SK-N-SH (cell line): ENCODE measurements around the gene ADAMTS17. TPM values are rescaled to one million over a fixed set of nuclear protein-coding genes. Genes with fewer than 3 reads are reported as not detected.

ENCODE experiments used
- CTCF ChIA-PET: fragments of 300-600, 350-600 bp; formaldehyde crosslinking; extraction: SDS; loops from one replicate; lab custom pipeline; 2021; lab: Yijun Ruan, JAX
- POLR2A ChIA-PET: fragments of 350-600 bp; sonication (Branson Sonifier 250); formaldehyde crosslinking; extraction: SDS; loops from one replicate; lab custom pipeline; 2020; ENCODE audit warnings: antibody characterized with exemption, inconsistent platforms; lab: Yijun Ruan, JAX
- DNase-seq: peaks from one replicate; pipeline ENCODE4 v3.0.0; 2012
- H2AFZ ChIP-seq: fragments of 200-600 bp; sonication (generic); 2 replicates; pipeline ENCODE4 v1.8.1; 2016; ENCODE audit warnings: antibody characterized with exemption, mild to moderate bottlenecking, low read depth
- H3F3A ChIP-seq: fragments of 200-600 bp; sonication (generic); replicated peaks from 2 replicates; pipeline ENCODE3; 2016; ENCODE audit warnings: antibody characterized with exemption, mild to moderate bottlenecking; ENCODE audit not compliant: insufficient read depth
- H3K27ac ChIP-seq, 2 experiments: fragments of 200-500 bp in 1 of 2; fragments of 200-600 bp in 1 of 2; sonication (Bioruptor generic) in 1 of 2; sonication (generic), shearing (Covaris generic) in 1 of 2; 2 replicates each; pipeline versions ENCODE4 v1.5.1 to v1.6.1; 2014 to 2016; ENCODE audit warnings: low read depth in 2 of 2, inconsistent platforms in 1 of 2, low read length in 1 of 2, mild to moderate bottlenecking in 1 of 2, mixed read lengths in 1 of 2
- H3K27me3 ChIP-seq: fragments of 200-600 bp; sonication (generic), shearing (Covaris generic); 2 replicates; pipeline ENCODE4 v1.6.1; 2016; ENCODE audit warnings: mixed run types; ENCODE audit not compliant: insufficient read depth
- H3K36me3 ChIP-seq, 2 experiments: fragments of 200-500 bp in 1 of 2; fragments of 200-600 bp in 1 of 2; sonication (Bioruptor generic) in 1 of 2; sonication (generic) in 1 of 2; replicated peaks in 1 of 2; 2 replicates each; pipeline versions ENCODE3 to v1.5.1; 2014 to 2016; ENCODE audit warnings: low read length in 1 of 2, mild to moderate bottlenecking in 1 of 2; ENCODE audit not compliant: insufficient read depth in 2 of 2, control insufficient read depth in 1 of 2
- H3K4me1 ChIP-seq, 2 experiments: fragments of 200-500 bp in 1 of 2; fragments of 200-600 bp in 1 of 2; sonication (Bioruptor generic) in 1 of 2; sonication (generic), shearing (Covaris generic) in 1 of 2; 2 replicates each; pipeline versions ENCODE4 v1.5.1 to v1.6.1; 2014 to 2016; ENCODE audit warnings: low read depth in 1 of 2, low read length in 1 of 2, mixed run types in 1 of 2; ENCODE audit not compliant: insufficient read depth in 2 of 2, control insufficient read depth in 1 of 2
- H3K4me2 ChIP-seq: fragments of 200-600 bp; sonication (generic), shearing (Covaris generic); 2 replicates; pipeline ENCODE4 v1.6.1; 2017; ENCODE audit warnings: mixed run types
- H3K4me3 ChIP-seq, 2 experiments: fragments of 200-500 bp in 1 of 2; fragments of 200-600 bp in 1 of 2; sonication (Bioruptor generic) in 1 of 2; sonication (generic), shearing (Covaris generic) in 1 of 2; 2 replicates each; pipeline versions ENCODE4 v1.5.1 to v1.8.1; 2014 to 2016; ENCODE audit warnings: low read depth in 2 of 2, inconsistent platforms in 1 of 2, low read length in 1 of 2, mild to moderate bottlenecking in 1 of 2, mixed read lengths in 1 of 2, moderate library complexity in 1 of 2
- H3K79me2 ChIP-seq: fragments of 200-600 bp; sonication (generic); 2 replicates; pipeline ENCODE4 v1.8.1; 2017; ENCODE audit warnings: mild to moderate bottlenecking; ENCODE audit not compliant: insufficient read depth
- H3K9ac ChIP-seq: fragments of 200-600 bp; sonication (generic); 2 replicates; pipeline ENCODE4 v1.6.1; 2017; ENCODE audit warnings: mixed run types
- H3K9me2 ChIP-seq: fragments of 200-600 bp; sonication (generic); 2 replicates; pipeline ENCODE4 v1.6.1; 2017; ENCODE audit warnings: mixed run types
- H3K9me3 ChIP-seq: fragments of 200-600 bp; sonication (generic); 2 replicates; pipeline ENCODE4 v1.6.1; 2017; ENCODE audit warnings: mixed run types, mild to moderate bottlenecking, moderate library complexity
- H4K20me1 ChIP-seq: fragments of 200-600 bp; sonication (generic); 2 replicates; pipeline ENCODE4 v1.6.1; 2017; ENCODE audit warnings: mild to moderate bottlenecking, mixed run types; ENCODE audit not compliant: insufficient read depth
- ELF1 ChIP-seq: IDR thresholded peaks from 2 replicates; pipeline ENCODE4 v1.4.0; 2012
- GABPA ChIP-seq: IDR thresholded peaks from 2 replicates; pipeline ENCODE4 v1.4.0; 2012; ENCODE audit warnings: low read depth, mild to moderate bottlenecking
- JUND ChIP-seq: IDR thresholded peaks from 2 replicates; pipeline ENCODE4 v1.4.0; 2012
- MEF2A ChIP-seq: IDR thresholded peaks from 2 replicates; pipeline ENCODE4 v1.4.0; 2012; ENCODE audit warnings: low read depth, borderline replicate concordance
- NFIC ChIP-seq: IDR thresholded peaks from 2 replicates; pipeline ENCODE4 v1.4.0; 2012; ENCODE audit warnings: borderline replicate concordance
- NRF1 ChIP-seq: IDR thresholded peaks from 2 replicates; pipeline ENCODE4 v1.6.1; 2012; ENCODE audit warnings: low read depth, mild to moderate bottlenecking, low read length
- PBX3 ChIP-seq: IDR thresholded peaks from 2 replicates; pipeline ENCODE4; 2012
- RFX5 ChIP-seq: IDR thresholded peaks from 2 replicates; pipeline ENCODE4 v1.6.1; 2012; ENCODE audit warnings: mild to moderate bottlenecking, improper control_type of control experiment, low read length
- RXRA ChIP-seq: IDR thresholded peaks from 2 replicates; pipeline ENCODE4 v1.4.0; 2012; ENCODE audit warnings: low read depth, mild to moderate bottlenecking, borderline replicate concordance
- SIN3A ChIP-seq: IDR thresholded peaks from 2 replicates; pipeline ENCODE4 v1.6.1; 2012; ENCODE audit warnings: low read depth, mild to moderate bottlenecking, low read length, moderate library complexity, borderline replicate concordance
- SMC3 ChIP-seq: IDR thresholded peaks from 2 replicates; pipeline ENCODE4 v1.6.1; 2012; ENCODE audit warnings: low read depth, low read length, improper control_type of control experiment
- TAF1 ChIP-seq: IDR thresholded peaks from 2 replicates; pipeline ENCODE4 v1.6.1; 2012; ENCODE audit warnings: low read depth, mild to moderate bottlenecking, low read length, moderate library complexity, borderline replicate concordance
- TCF12 ChIP-seq: IDR thresholded peaks from 2 replicates; pipeline ENCODE4 v1.4.0; 2012
- TEAD4 ChIP-seq: IDR thresholded peaks from 2 replicates; pipeline ENCODE4 v1.4.0; 2012; ENCODE audit warnings: mild to moderate bottlenecking, borderline replicate concordance; ENCODE audit not compliant: insufficient read depth
- YY1 ChIP-seq: IDR thresholded peaks from 2 replicates; pipeline ENCODE4 v1.4.0; 2012; ENCODE audit warnings: low read depth, mild to moderate bottlenecking
- WGBS: methylation state at CpG from one replicate; pipeline ENCODE4 v1.1.6; 2017; ENCODE audit warnings: low lambda C conversion rate; 5-methylcytosine and 5-hydroxymethylcytosine counted together
- polyA plus RNA-seq, 3 experiments: library from polyadenylated mRNA; depleted of rRNA; stranded (reverse); fragments of >200 nt; gene quantifications; 2 replicates each; pipeline ENCODE4 v1.2.3, GENCODE V29; 2012
- TF ChIP-seq, protein P1 (sequence below): IDR thresholded peaks from 2 replicates; pipeline ENCODE4 v1.4.0; 2012; ENCODE audit warnings: low read depth
- TF ChIP-seq, protein P2 (sequence below): IDR thresholded peaks from 2 replicates; pipeline ENCODE4 v1.4.0; 2012; ENCODE audit warnings: low read depth, borderline replicate concordance
- TF ChIP-seq, protein P3 (sequence below): fragments of 200-600 bp; sonication (generic); IDR thresholded peaks from 2 replicates; pipeline ENCODE4 v1.6.1; 2017; ENCODE audit warnings: antibody characterized with exemption, mild to moderate bottlenecking, moderate library complexity

ADAMTS17 gene
- polyA plus RNA-seq, 1 of the 3 experiments (the other 2 are of a cell fraction) = not detected

GRCh38 chr15:99954361-99955180 lies 387.2 kb downstream of the ADAMTS17 start:
- H3K4me1 ChIP-seq = peaks cover 0 to 3% of the 10 kb centered on the region in 2 experiments; a peak in 1 of 4 replicates
- TF ChIP-seq PBX3 = no peak
- TF ChIP-seq RXRA = no peak
- no peak for TF ChIP-seq RFX5
- TF ChIP-seq, protein P1, sequence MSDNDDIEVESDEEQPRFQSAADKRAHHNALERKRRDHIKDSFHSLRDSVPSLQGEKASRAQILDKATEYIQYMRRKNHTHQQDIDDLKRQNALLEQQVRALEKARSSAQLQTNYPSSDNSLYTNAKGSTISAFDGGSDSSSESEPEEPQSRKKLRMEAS = no peak
- no peaks in the 10 kb centered on the region for H3K36me3 ChIP-seq
- no peaks in the 10 kb centered on the region for H3K9me3 ChIP-seq
- no peak overlapping the region for H3K9ac ChIP-seq
- H3K9me2 ChIP-seq = no peaks in the 10 kb centered on the region
- H4K20me1 ChIP-seq = no peaks in the 10 kb centered on the region
- H3K27me3 ChIP-seq = no peaks in the 10 kb centered on the region
- DNase-seq = no peak
- H3F3A ChIP-seq = no peaks in the 10 kb centered on the region
- WGBS = 29% methylated on average over 11 of the region's 11 CpGs
- POLR2A ChIA-PET = interaction anchor here (0.6 kb wide), 1 partner anchor 14 kb away, joined by 3 read pairs; no protein-coding TSS in a partner anchor
- H3K4me2 ChIP-seq = no peak overlapping the region
- no peak overlapping the region for H3K27ac ChIP-seq
- H2AFZ ChIP-seq = no peak overlapping the region
- no peaks in the 10 kb centered on the region for H3K79me2 ChIP-seq
- no peak overlapping the region for H3K4me3 ChIP-seq
- CTCF ChIA-PET = interaction anchor here (1.3 to 1.9 kb wide), 2 partner anchors 382 to 384 kb away, joined by 4 to 8 read pairs; no protein-coding TSS in a partner anchor

GRCh38 chr15:99953886-99954285 lies 387.9 kb downstream of the ADAMTS17 start:
- Histone ChIP-seq H3F3A (no peaks in the 10 kb centered on the region), H3K9me2 (no peaks in the 10 kb centered on the region), H3K4me2 (no peak overlapping the region), H3K27me3 (no peaks in the 10 kb centered on the region), H4K20me1 (no peaks in the 10 kb centered on the region), H3K36me3 (no peaks in the 10 kb centered on the region), H3K4me1 (peaks cover 0 to 3% of the 10 kb centered on the region in 2 experiments; a peak in 1 of 4 replicates), H3K9ac (no peak overlapping the region), H3K79me2 (no peaks in the 10 kb centered on the region), H2AFZ (no peak overlapping the region), H3K27ac (no peak overlapping the region), H3K9me3 (no peaks in the 10 kb centered on the region), H3K4me3 (no peak overlapping the region)
- CTCF ChIA-PET = interaction anchor here (1.3 to 1.9 kb wide), 3 partner anchors 25 to 385 kb away, joined by 3 to 8 read pairs (median 4); no protein-coding TSS in a partner anchor
- DNase-seq = no peak
- POLR2A ChIA-PET = interaction anchor here (0.6 kb wide), 1 partner anchor 14 kb away, joined by 3 read pairs; no protein-coding TSS in a partner anchor
- WGBS = 22% methylated on average over 7 of the region's 7 CpGs
- no peak for TF ChIP-seq NRF1
- TF ChIP-seq TEAD4 = no peak
- TF ChIP-seq YY1 = no peak
- TF ChIP-seq RXRA = no peak
- TF ChIP-seq, protein P2, sequence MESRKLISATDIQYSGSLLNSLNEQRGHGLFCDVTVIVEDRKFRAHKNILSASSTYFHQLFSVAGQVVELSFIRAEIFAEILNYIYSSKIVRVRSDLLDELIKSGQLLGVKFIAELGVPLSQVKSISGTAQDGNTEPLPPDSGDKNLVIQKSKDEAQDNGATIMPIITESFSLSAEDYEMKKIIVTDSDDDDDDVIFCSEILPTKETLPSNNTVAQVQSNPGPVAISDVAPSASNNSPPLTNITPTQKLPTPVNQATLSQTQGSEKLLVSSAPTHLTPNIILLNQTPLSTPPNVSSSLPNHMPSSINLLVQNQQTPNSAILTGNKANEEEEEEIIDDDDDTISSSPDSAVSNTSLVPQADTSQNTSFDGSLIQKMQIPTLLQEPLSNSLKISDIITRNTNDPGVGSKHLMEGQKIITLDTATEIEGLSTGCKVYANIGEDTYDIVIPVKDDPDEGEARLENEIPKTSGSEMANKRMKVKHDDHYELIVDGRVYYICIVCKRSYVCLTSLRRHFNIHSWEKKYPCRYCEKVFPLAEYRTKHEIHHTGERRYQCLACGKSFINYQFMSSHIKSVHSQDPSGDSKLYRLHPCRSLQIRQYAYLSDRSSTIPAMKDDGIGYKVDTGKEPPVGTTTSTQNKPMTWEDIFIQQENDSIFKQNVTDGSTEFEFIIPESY = no peak
- no peak for TF ChIP-seq TCF12
- TF ChIP-seq GABPA = no peak
- TF ChIP-seq TAF1 = no peak
- no peak for TF ChIP-seq JUND
- no peak for TF ChIP-seq MEF2A
- TF ChIP-seq SMC3 = no peak
- TF ChIP-seq, protein P3, sequence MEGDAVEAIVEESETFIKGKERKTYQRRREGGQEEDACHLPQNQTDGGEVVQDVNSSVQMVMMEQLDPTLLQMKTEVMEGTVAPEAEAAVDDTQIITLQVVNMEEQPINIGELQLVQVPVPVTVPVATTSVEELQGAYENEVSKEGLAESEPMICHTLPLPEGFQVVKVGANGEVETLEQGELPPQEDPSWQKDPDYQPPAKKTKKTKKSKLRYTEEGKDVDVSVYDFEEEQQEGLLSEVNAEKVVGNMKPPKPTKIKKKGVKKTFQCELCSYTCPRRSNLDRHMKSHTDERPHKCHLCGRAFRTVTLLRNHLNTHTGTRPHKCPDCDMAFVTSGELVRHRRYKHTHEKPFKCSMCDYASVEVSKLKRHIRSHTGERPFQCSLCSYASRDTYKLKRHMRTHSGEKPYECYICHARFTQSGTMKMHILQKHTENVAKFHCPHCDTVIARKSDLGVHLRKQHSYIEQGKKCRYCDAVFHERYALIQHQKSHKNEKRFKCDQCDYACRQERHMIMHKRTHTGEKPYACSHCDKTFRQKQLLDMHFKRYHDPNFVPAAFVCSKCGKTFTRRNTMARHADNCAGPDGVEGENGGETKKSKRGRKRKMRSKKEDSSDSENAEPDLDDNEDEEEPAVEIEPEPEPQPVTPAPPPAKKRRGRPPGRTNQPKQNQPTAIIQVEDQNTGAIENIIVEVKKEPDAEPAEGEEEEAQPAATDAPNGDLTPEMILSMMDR = no peak
- no peak for TF ChIP-seq ELF1
- no peak for TF ChIP-seq NFIC
- no peak for TF ChIP-seq SIN3A
